ENCODE data around the gene EPB41.
"Not testable (repeated sequence)": the region's sequence is repeated elsewhere in the genome, so short reads cannot be mapped to it uniquely, and the experiment has no call there.

The EPB41 gene

DNA sequence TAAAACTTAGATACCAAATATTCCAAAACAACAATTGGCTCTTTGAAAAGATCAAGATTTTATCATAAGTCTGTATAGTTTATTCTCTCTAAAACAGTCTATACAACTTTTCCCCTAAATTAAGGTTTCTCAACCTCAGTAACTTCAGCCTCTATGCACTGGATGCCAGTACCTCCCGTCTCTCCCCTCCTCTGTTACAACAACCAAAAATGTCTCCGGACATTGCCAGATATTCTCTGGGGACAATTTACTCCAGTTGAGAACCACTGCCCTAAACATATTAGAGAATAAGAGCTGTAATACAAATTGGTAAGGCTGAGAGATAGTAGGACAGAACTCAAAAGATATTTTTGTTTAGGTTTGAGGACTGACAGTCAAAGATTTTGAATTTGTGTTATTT, 137.7 kb downstream of the EPB41 start:
- no peak for DNase-seq (ENCODE audit: low spot score)

DNA sequence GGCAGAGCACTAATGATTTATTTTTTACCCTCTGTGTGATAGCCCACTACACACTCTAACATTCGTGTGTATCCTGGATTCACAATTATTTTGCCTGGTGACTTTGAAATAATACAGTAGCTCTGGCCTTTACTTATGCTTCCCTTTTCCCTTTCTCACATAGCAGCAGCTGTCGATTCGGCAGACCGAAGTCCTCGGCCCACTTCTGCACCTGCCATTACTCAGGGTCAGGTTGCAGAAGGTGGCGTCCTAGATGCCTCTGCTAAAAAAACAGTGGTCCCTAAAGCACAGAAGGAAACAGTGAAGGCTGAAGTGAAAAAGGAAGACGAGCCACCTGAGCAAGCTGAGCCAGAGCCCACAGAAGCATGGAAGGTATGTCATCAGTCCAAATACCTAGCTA, 138.6 kb downstream of the EPB41 start:
- DNase-seq (ENCODE audit: low spot score): no peak

DNA sequence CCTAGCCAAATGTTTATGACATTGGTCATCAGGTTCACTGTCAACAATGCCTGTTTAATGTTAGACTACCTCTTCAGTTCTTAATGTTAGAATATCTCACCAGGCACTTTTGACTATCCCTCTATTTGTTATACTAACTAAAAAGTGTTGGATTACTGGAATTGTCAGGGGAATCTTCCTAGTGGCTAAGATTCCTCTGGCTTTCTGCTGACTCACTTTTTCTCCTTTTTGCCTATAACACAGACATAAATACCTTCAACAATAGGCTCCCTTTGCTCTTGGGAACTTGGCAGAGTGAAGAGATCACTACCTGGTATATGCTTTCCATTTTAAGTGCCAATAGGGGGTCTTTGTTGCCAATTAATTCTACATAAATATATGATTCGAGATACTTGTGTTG, 140.8 kb downstream of the EPB41 start:
- DNase-seq (ENCODE audit: low spot score): no peak

DNA sequence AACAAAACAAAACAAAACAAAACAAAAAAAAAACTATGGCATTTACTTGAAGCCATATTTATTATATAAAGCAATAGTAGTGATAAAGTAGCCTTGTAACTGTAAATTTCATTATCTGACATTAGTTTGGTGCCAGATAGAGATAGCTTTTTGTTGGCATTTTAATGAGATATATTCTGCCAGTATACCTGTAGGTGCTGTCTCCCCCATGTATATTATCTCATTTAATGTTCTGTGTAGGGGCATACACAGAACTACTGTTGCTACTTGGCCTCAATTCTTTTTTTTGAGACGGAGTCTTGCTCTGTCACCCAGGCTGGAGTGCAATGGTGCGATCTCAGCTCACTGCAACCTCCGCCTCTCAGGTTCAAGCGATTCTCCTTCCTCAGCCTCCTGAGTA, 141.9 kb downstream of the EPB41 start:
- DNase-seq (ENCODE audit: low spot score): no peak

DNA sequence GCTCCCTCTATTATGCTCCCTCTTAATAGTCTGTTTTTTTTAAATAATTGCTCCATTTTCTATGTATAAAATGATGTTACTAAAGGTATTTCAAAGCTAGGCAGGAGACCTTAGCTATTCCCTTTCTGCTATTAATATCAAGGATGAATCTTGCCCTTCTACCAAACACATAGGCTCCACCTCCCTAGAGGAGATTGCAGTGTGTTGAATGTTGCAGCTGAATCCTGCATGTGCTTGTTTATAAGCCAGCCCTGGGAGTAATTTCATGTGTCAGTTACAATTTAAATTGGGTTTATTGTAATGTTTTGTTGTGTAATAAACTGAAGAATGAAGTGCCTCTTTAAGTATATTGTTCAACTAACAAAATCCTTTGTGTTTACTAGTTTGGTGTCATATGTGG, 143.3 kb downstream of the EPB41 start:
- DNase-seq (ENCODE audit: low spot score): no peak

DNA sequence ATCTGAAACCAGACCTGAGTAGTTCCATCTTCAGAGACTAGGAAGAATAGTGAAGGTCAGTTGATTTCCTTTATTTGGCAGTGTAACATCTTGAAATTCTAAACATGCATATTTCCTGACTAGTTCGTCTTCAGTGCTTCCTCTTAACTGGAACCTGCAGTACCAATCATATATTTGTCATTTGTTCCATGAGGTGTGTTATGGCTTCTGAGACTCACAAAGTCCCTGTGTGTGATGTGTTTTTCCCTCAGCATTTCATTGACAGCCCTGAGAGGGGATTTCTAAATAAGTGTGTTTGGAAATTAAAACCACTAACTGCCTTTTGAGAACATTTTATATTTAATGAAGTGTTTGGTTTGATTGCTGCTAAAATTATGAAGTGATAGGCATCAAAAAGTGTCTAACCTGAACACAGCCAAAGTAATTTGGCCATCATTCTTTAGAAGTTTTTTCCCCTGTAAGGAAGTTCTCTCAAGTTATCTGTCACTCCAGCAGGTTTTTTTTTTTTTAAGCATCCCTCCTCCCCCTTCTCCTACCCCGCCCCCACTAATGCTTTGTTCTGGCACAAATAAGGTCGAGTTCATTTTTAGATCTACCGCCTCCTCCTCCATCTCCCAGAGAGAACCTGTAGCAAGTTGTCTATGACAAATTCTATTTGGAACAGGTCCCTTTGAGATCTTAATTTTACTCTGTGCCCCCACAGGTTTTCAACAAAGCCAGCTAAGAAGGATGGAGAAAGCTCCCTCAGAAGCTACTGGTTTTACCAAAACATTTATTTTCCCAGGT, 148.0 kb downstream of the EPB41 start:
- DNase-seq (ENCODE audit: low spot score): no peak

DNA sequence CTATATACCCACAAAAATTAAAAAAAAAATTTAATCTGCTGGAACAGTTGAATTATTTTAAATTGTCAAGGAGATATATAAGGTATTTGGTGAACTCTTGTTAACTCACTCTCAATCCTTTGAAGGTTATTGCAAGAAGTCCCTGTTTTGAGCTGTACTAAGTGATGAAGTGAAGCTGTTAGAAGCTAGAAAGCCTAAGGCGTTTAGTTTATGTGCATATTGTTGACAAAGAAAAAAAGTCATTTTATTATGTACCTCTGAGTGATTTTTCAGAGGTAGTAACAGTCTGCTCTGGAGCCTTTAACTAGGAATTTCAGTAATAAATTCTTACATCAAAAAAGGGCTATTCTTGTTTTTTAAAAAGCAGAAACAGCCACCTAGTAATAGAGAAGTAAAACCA, 149.7 kb downstream of the EPB41 start:
- no peak for DNase-seq (ENCODE audit: low spot score)

DNA sequence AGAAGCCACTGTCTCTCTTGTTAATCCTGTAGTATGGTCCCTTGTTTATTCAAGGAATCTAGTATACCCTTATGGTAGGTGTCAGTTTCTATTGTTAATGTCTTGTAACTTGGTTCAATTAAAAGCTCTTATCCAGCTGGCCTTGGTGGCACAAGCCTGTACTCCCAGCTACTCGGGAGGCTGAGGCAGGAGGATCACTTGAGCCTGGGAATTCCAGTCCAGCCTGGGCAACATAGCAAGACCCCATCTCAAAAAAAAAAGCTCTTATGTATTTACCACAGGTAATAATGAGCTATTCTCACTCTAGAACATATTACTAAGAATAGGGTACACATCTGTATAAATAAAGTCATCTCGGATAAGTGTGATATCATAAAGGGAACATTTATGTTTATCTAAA, 162.8 kb downstream of the EPB41 start:
- DNase-seq (ENCODE audit: low spot score): no peak

DNA sequence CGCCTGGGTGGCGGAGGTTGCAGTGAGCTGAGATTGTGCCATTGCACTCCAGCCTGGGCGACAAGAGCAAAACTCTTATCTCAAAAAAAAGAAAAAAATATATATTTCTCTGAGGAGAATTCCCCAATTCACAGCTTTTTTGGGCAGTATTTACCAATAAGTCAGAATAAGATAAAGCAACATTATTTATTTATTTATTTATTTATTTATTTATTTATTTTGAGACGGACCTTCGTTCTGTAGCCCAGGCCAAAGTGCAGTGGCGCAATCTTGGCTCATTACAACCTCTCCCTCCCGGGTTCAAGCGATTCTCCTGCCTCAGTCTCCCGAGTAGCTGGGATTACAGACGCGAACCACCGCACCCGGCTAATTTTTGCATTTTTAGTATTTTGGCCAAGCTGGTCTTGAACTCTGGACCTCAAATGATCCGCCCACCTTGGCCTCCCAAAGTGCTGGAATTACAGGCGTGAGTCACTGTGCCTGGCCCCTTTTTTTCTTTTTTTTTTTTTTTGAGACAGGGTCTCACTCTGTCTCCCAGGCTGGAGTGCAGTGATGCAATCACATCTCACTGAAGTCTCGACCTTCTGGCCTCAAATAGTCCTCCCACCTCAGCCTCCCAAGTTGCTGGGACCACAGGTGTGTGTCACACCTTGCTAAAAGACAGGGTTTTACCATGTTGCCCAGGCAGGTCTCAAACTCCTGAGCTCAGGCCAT, 165.7 kb downstream of the EPB41 start:
- DNase-seq (ENCODE audit: low spot score): not testable (repeated sequence)

DNA sequence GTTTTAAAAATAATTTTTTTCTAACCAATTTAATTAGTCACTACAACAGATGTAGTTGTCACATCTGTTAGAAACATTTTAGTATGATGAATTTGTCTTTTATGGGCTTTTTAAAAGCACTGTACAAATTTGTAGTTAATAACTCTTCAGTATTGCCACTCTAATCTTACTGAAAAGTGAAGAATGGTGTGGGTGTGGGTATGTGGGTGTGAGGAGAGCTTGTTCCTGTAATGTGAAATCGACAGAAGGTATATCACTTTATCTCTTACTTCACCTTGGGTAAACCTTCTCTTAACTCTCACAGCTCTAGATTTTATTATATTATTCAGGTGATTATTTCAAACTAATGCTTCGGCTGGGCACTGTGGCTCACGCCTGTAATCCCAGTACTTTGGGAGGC, 166.8 kb downstream of the EPB41 start:
- DNase-seq (ENCODE audit: low spot score): no peak

DNA sequence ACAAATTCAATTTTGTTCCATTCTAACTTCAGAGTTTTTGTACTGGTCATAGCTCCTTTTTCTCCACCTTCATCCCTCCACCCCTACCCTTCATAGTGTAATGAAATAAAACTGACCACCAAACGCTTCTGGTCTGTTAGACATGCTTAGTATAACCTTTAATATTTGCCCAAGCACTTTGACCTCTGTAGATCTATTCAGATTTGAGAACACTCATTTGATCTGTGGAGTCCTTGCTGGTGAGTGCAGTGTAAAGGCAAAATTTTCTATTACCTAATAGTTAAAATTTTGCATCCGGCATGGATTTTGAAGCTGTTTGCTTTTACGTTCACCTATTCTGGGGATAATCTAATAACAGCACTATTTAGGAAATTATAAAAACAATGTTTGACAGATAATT, 168.2 kb downstream of the EPB41 start:
- DNase-seq (ENCODE audit: low spot score): no peak

DNA sequence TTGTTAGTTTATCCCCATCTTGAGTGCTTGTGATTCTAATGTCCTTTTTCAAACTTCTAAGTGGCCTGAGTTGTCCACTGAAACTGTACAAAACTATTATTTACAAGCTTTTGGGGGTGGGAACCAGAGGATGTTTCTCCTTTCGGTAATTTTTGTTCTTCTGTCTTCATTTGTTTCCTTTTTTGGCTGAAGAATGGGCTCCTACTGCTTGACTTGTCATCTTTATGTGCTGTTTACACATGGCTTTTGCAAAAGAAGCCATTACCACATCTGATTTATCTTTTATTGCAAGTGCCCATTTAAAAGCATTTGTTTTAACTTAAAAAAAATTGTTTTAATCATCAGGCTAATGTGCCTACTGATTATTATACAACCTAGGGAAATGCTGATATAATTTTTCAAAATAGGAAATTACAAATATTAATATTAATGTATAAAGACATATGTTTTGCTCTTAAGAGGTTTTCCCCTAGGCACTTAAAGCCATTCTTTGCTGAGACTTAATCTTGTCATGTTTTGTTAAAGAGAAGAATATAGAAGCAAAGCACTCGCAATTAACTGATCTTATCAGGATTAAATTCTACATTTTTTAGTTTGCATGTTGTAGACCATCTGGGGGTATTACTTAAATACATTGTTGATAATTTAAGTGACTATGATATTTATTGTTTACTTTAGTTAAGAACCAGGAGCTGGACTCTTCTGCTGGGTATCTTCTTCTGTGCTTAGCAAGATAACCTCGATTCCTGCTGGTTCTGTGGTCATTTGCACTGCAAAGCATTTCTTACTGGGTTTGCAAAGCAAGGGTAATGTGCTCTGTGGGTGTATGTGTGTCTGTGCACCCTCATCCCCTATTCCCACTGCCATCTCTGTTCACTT, 169.2 kb downstream of the EPB41 start:
- no peak for DNase-seq (ENCODE audit: low spot score)

DNA sequence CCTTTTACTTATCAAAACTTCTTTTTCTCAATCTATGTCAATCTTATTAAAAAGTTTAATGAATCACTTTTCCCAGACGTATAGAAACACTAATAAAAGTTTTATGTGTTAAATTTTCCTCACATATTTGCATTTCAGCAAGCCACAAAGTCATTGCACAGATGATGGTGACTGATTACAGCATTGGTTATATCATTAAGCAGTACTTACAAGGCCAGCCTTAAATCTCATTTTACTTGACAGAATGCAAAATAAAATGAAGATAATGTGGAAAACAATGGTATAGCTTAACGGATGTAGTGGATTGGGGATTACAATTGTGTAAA, 169.8 kb downstream of the EPB41 start:
- DNase-seq (ENCODE audit: low spot score): no peak

DNA sequence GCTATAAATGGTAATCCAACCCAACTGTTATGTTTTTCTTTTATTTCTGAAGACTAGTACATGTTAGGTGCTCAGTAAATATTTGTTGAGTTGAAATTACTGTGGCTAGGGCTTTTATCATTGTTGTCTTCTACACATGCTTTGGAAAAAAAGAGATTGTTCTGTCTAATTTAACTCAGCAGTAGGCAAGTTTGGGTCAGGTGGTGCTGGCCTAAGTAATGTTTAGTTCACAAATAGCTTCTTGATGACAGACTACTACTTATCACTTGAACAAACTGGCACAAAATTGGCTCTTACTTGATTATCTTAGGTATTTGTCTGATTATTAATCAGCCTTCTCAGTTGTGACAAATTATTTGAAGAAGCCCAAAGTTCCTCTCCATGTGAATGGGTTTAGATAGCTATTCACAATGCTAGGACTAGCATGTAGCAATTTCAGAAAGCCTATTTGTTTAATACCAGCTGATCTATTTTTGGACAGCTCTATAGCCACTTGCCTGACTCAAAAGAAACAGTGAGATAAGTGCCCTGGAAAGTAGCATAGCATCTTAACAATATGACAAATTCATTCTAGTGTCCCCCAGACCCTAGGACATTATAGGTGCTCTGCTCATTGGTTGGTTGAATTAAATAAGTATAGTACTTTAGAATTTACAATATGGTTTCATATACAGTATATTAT, 176.7 kb downstream of the EPB41 start:
- no peak for DNase-seq (ENCODE audit: low spot score)

DNA sequence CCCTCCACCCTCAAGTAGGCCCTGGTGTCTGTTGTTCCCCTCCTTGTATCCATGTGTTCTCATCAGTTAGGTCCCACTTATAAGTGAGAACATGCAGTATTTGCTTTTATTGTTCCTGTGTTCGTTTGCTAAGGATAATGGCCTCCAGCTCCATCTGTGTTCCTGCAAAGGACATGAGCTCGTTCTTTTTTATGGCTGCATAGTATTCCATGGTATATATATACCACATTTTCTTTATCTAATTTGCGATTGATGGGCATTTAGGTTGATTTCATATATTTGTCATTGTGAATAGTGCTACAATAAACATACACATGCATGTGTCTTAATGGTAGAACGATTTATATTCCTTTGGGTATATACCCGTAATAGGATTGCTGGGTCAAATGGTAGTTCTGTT, 178.3 kb downstream of the EPB41 start:
- not testable (repeated sequence) for DNase-seq (ENCODE audit: low spot score)

DNA sequence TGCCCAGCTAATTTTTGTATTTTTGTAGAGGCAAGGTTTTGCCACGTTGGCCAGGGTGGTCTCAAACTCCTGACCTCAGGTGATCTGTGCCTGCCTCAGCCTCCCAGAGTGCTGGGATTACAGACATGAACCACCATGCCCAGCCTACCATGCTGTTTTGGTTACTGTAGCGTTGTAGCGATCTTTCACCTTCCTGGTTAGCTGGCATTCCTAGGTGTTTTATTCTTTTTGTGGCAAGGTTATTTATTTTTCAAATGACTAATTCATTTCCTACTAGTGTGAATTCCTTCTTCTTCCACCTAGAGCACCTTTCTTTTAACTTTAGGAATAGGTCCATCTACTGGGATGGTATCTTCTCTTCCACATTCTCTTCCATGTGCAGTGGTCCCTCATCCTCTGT, 180.1 kb downstream of the EPB41 start:
- no peak for DNase-seq (ENCODE audit: low spot score)

DNA sequence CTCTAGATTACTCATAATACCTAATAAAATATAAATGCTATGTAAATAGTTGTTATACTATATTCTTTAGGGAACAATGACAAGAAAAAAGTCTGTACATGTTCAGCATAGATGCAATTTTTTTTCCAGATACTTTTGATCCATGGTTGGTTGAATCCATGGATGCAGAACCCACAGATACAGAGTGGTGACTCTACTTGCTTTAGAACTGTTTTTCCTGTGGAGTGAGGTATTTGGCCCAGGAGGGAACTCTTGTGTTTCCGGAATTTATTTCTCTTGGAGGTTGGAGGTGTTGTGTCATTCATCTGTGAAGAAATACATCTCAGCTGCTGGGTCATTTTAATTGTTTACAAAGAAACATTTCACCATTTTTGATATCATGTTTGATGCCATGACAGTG, 180.6 kb downstream of the EPB41 start:
- no peak for DNase-seq (ENCODE audit: low spot score)

DNA sequence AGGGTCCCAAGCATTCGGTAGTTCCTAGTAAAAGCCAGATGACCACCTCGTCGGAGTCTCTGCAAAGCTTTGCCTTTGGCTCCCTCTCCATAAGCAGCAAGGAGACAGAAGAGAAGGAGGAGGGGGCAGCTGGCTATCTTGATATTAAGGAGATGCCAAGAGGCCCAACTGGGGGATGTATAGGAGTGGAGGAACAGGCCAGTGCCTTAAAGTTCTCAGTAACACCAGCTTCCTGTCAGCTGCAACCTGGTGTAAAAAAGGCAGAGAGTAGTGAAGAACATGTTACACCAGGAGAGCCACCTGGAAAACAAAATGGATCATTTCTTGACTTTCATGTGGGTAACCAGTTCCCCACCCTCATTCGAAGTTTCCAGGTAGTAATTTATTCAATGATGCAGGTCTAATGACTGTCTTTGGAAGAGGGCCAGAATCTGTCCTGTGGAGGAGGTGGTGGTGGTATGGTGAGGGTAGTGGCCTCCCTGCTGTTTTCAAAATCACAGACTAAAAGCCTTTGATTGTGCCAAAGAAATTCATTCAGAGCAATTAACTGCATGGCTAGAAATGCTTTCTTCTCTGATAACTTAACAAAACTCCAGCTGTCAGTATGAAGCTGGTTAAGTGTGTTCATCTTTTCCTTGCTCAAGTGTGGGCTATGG, 182.0 kb downstream of the EPB41 start:
- no peak for DNase-seq (ENCODE audit: low spot score)

DNA sequence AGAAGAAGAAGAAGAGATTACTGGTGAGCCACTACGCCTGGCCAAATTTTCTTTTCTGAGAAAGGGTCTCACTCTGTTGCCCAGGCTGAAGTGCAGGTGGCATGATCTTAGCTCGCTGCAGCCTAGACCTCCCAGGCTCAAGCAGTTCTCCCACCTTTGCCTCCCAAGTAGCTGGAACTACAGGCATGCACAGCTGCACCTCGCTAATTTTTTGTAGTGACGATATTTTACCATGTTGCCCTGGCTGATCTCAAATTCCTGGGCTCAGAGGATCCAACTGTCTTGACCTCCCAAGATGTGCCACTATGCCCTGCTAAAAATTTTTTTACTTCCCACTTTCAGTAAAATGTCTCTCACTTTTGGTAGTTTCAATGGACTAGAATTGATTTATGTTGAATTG, 184.9 kb downstream of the EPB41 start:
- DNase-seq (ENCODE audit: low spot score): no peak

DNA sequence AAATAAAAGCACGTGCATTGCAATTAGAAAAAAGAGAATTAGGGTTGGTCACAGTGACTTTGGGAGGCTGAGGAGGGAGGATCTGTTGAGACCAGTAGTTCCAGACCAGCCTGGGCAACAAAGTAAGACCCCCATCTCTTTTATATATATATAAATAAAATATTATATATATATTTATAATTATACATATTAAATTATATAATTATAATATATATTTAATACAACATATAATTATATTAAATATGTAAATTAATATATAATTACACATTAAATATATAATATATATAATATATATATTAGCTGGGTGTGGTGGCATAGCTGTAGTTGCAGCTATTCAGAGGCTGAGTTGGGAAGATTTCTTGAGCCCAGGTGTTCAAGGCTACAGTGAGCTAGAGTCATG, 186.1 kb downstream of the EPB41 start:
- no peak for DNase-seq (ENCODE audit: low spot score)

DNA sequence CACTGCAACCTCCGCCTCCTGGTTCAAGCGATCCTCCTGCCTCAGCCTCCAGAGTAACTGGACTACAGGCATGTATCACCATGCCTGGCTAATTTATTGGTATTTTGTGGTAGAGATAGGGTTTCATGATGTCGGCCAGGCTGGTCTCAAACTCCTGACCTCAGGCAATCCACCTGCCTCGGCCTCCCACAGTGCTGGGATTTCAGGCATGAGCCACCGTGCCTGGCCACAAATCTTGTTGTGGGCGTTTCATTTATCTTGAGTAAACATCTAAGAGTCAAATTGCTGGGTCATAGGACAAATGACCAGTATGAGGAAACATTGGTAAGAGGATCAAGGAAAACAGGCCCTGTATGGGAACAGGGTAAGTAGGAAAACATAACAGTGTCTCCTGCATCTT, 191.5 kb downstream of the EPB41 start:
- no peak for DNase-seq (ENCODE audit: low spot score)

DNA sequence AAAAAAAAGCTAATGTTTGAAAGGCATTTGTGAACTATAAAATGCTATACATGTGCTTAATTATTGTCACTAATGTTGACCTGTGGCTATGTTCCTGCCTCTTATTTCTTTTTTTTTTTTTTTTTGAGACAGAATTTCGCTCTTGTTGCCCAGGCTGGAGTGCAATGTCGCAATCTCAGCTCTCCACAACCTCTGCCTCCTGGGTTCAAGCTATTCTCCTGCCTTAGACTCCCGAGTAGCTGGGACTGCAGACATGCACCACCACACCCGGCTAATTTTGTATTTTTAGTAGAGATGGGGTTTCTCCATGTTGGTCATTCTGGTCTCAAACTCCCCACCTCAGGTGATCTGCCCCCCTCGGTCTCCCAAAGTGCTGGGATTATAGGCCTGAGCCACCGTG, 193.7 kb downstream of the EPB41 start:
- not testable (repeated sequence) for DNase-seq (ENCODE audit: low spot score)
